ENCODE results near the gene TNFRSF12A.
A peak's percentile ranks its signal among the peaks of the same experiment; 100 is the strongest.

TNFRSF12A gene

GRCh38 chr16:3025032-3026002 is 5.1 kb downstream of the TNFRSF12A start:
- FAIRE-seq = no peak

DNA sequence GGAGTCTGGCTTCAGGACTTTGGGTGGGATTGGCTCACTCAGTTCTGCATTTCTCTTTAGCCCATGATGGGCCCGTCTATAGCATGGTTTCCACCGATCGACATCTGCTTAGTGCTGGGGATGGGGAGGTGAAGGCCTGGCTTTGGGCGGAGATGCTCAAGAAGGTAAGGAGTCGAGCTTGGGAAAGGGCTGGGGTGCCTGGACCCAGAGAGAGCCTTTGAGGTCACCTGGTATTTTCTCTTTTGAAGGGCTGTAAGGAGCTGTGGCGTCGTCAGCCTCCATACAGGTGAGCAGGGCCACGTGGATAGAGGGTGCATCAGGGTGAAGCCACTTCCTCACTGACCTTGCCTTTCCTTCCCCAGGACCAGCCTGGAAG is 5.8 kb downstream of the TNFRSF12A start:
- DNase-seq (ENCODE audit: insufficient read length, low spot score) (no peak), FAIRE-seq (no peak)

More at GRCh38 chr16:3025032-3026002, 5.1 kb downstream of the TNFRSF12A start:
- no peak for DNase-seq (ENCODE audit: insufficient read length, low spot score)

- FAIRE-seq = no peak
Measured at GRCh38 chr16:3026609-3027488, 6.7 kb downstream of the TNFRSF12A start.

GRCh38 chr16:3027489-3027795 is 7.3 kb downstream of the TNFRSF12A start:
- no peak for FAIRE-seq
- DNase-seq (ENCODE audit: insufficient read length, low spot score) = no peak

More at GRCh38 chr16:3026609-3027488, 6.7 kb downstream of the TNFRSF12A start:
- no peak for DNase-seq (ENCODE audit: insufficient read length, low spot score)

DNA sequence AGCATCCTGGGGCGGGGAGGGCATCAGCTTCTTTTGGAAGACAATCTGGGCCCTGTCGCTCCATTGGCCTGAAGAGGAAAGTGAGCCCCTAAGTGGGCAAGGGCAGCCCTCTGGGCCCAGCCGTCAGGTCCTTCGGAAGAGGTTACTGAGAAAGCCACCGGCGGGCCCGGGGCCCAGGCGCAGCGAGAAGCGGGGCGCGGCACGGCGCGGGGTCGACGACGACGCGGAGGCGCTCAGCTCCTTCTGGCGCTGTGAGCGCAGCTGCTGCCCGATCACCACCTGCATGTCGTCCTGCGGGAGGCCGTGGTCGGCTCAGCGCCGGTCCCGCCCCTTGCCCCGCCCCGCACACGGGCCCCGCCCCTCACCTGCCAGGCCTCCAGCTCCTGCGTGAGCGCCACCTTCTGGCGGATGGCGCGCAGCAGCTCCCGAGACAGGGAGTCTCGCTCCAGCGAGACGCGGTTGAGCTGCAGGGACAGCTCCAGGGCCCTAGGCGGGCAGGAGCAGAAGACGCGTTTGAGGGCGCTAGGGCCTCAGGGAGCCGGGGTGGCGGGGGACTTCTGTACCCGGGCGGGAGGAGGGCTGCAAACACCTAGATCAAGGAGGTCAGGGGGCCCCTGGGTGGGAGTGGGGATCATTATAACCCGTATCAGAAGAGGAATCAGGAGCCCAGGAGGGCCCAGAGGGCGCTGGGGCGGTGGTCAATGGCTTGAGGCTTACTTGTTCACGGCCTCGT is 8.0 kb downstream of the TNFRSF12A start:
- peak; percentile 84 for DNase-seq (ENCODE audit: insufficient read length, low spot score)
- FAIRE-seq = peak; percentile 95

- no peak for FAIRE-seq
- DNase-seq (ENCODE audit: insufficient read length, low spot score) = no peak
Measured at GRCh38 chr16:3028716-3029319, 8.7 kb downstream of the TNFRSF12A start.

- FAIRE-seq (no peak), DNase-seq (ENCODE audit: insufficient read length, low spot score) (no peak)
Measured at GRCh38 chr16:3029491-3030221, 9.5 kb downstream of the TNFRSF12A start.

- DNase-seq (ENCODE audit: insufficient read length, low spot score) = no peak
Measured at GRCh38 chr16:3030222-3031212, 10.3 kb downstream of the TNFRSF12A start.

DNA sequence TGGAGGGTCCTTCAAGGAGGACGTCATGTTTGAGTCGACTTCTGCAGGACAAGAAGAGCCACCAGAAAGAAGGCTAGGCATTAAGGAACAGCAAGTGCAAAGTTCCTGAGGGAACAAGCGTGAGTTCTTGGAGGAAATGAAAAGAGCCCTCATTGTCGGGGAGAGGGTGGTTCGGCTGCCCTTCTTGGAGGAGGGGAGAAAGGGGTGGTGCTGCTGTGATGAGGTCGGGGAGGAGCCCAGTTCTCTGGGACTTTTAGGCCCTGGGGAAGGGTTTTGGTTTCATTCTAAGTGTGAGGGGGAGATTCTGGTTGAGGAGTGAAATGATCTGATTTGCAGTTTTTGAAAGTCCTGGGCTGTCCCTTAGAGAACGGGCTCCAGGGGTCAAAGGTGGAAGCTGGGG is 12.5 kb downstream of the TNFRSF12A start:
- FAIRE-seq (no peak), DNase-seq (ENCODE audit: insufficient read length, low spot score) (no peak)

More at GRCh38 chr16:3030222-3031212, 10.3 kb downstream of the TNFRSF12A start:
- no peak for FAIRE-seq

- FAIRE-seq (no peak), DNase-seq (ENCODE audit: insufficient read length, low spot score) (no peak)
Measured at GRCh38 chr16:3035289-3035971, 15.3 kb downstream of the TNFRSF12A start.

- DNase-seq (ENCODE audit: insufficient read length, low spot score) = no peak
- no peak for FAIRE-seq
Measured at GRCh38 chr16:3035972-3036725, 16.0 kb downstream of the TNFRSF12A start.

DNA sequence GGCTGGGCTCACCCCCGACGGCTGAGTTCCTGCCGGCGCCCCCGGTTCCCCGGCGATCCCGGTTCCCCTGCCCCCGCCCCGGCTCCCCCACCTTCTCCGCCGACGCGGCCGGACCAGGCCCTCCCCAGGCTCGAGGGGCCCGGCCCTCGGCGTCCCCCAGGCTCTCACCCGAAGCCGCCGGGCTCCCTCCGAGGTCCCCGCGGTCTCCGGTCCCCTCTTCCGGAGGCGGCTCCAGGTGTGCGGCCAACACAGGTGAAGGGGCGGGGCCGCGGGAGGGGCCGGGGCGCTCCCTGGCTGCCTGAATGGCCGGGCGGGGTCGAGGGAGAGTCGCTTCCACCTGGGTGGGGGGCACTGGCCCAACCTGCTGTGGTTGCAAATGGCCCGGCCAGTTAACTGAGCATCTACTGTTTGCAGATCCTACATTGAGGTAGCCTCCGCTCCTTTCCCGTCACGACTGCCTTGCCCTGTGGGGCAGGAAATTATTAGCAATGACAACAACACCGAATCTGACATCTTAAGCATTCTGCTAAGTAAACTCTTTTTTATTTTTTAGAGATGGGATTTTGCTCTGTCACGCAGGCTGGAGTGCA is 16.7 kb downstream of the TNFRSF12A start, which contains the start of gene BICDL2:
BICDL2 (minus strand) TSS at position 219 of the 590 bp plus-strand sequence. CDS start 1,448 bp downstream, outside the sequence.
- FAIRE-seq (no peak), DNase-seq (ENCODE audit: insufficient read length, low spot score) (no peak)

DNA sequence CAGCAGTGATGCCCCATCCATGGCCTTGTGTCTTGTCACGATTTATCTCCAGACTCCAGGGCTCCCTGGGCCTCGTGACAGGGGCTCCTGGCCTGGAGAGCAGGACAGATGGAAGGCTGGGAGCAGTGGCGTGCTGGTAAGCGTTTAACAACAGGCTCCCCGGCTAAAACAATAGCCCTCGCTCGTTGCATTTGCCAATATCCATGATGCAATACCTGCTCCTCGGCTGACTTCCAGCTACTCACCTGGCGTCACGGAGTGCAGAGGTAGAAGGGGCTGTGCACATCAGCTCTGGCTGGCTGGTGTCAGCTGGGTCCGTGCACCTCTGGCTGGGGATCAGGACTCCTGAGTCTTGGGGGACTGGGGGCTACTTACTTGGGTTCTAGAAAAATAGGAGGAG is 18.1 kb downstream of the TNFRSF12A start:
- FAIRE-seq (no peak), DNase-seq (ENCODE audit: insufficient read length, low spot score) (no peak)

GRCh38 chr16:3038896-3039295 is 18.7 kb downstream of the TNFRSF12A start:
- DNase-seq (ENCODE audit: insufficient read length, low spot score) (no peak), FAIRE-seq (no peak)

DNA sequence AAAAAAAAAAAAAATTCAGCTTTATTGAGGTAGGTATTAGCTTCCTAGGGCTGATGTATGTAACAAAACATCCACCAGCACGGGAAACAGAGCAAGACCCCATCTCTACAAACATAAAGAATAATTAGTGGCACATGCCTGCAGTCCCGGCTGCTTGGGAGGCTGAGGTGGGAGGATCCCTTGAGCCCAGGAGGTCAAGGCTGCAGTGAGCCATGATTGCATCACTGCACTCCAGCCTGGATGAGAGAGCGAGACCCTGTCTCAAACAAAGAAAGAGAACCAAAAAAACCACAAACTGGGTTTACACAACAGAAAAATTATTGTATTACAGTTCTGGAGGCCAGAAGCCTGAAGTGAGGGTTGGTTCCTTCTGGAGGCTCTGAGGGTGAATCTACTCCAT is 22.2 kb downstream of the TNFRSF12A start:
- FAIRE-seq (no peak), DNase-seq (ENCODE audit: insufficient read length, low spot score) (no peak)

DNA sequence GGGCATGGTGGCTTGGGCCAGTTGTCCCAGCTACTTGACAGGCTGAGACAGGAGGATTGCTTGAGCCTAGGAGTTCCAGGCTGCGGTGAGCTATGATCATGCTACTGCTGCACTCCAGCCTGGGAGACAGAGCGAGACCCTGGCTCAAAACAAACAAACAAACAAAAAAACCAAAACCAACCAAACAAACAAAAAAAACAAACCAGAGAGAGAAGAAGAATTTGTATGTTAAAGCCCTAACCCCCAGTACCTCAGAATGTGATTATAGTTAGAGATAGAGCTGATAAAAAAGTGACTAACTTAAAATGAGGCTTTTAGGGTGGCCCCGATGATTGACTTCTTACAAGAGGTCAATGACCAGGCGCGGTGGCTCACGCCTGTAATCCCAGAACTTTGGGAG is 24.5 kb downstream of the TNFRSF12A start:
- FAIRE-seq = no peak
- no peak for DNase-seq (ENCODE audit: insufficient read length, low spot score)
